Transverse colon (tissue), 4 donors: ENCODE results near the gene MFNG. TPM values are rescaled to one million over a fixed set of nuclear protein-coding genes. Genes with fewer than 3 reads are reported as not detected.

ENCODE experiments used
- DNase-seq: peaks from one replicate; pipeline ENCODE4 v3.0.0-alpha.2; 2019
- H3K27ac ChIP-seq, 4 donors: fragments of 200-600 bp; sonication (generic); 2 replicates each; pipeline ENCODE4 v1.5.1; 2016 to 2018; ENCODE audit warnings: inconsistent platforms in 4 of 4
- H3K27me3 ChIP-seq: fragments of 200-600 bp; sonication (generic); 2 replicates; pipeline ENCODE4 v1.5.1; 2017; ENCODE audit warnings: inconsistent platforms
- H3K36me3 ChIP-seq, 4 donors: fragments of 200-600 bp; sonication (generic); 2 replicates each; pipeline ENCODE4 v1.5.1; 2017 to 2019; ENCODE audit warnings: inconsistent platforms in 4 of 4
- H3K4me1 ChIP-seq, 4 donors: fragments of 200-600 bp; sonication (generic); 2 replicates each; pipeline ENCODE4 v1.5.1; 2017 to 2020; ENCODE audit warnings: inconsistent platforms in 4 of 4
- H3K4me3 ChIP-seq, 4 donors: fragments of 200-600 bp; sonication (generic); 1 replicate in 1 of 4; 2 replicates in 3 of 4; pipeline versions ENCODE4 v1.5.1 to v1.6.1; 2017 to 2019; ENCODE audit warnings: inconsistent platforms in 4 of 4
- H3K9me3 ChIP-seq, 2 donors: fragments of 200-600 bp; sonication (generic); 2 replicates each; pipeline ENCODE4 v1.5.1; 2017 to 2019; ENCODE audit warnings: inconsistent platforms in 2 of 2
- EP300 ChIP-seq: sonication (generic); formaldehyde crosslinking; IDR thresholded peaks from one replicate; pipeline ENCODE4 v1.6.1; 2017; ENCODE audit warnings: antibody characterized with exemption, low read depth
- POLR2A ChIP-seq: fragments of 450-650 bp; IDR thresholded peaks from one replicate; pipeline ENCODE4 v1.6.1; 2016; ENCODE audit warnings: antibody characterized with exemption, mild to moderate bottlenecking, moderate library complexity
- POLR2AphosphoS5 ChIP-seq, 3 donors: sonication (generic); formaldehyde crosslinking; IDR thresholded peaks; one replicate each; pipeline ENCODE4 v1.6.1; 2016; ENCODE audit warnings: antibody characterized with exemption in 3 of 3
- WGBS, 2 donors: methylation state at CpG; one replicate each; pipeline ENCODE4 v1.1.5; 2018; ENCODE audit warnings: low coverage in 1 of 2; 5-methylcytosine and 5-hydroxymethylcytosine counted together
- in situ Hi-C, 4 donors: fragments of 200-750 bp; cut with MboI; loops; one replicate each; pipeline versions ENCODE4 v1.15.0 to v1.15.1; 2017; ENCODE audit warnings: low sequenced_read_pairs in 3 of 4, low pct_ligation_motif_present in 1 of 4, low pct_unique_long_range_greater_than_20kb in 1 of 4
- intact Hi-C: fragments of 100-400 bp; cut with DNase I; formaldehyde crosslinking; loops from one replicate; pipeline ENCODE4 v1.15.1; 2023; ENCODE audit warnings: low total_unique reads
- total RNA-seq, 4 donors: library from RNA; depleted of rRNA; stranded (reverse); fragments of >200 nt; gene quantifications; one replicate each; pipeline ENCODE4 v1.1.0, GENCODE V29; 2016
- TF ChIP-seq, protein P1 (sequence below), 5 experiments: fragments of 200-600 bp in 3 of 5; fragments of 450-650 bp in 2 of 5; sonication (generic) in 3 of 5; IDR thresholded peaks; 1 replicate in 2 of 5; 2 replicates in 3 of 5; pipeline ENCODE4 v1.5.1; 2016 to 2017; ENCODE audit warnings: antibody characterized with exemption in 5 of 5, inconsistent platforms in 3 of 5, mild to moderate bottlenecking in 2 of 5, moderate library complexity in 1 of 5

The MFNG gene
- total RNA-seq, 4 donors from 2014 or later = 2.8 to 26.4 (median 15.7) TPM

DNA sequence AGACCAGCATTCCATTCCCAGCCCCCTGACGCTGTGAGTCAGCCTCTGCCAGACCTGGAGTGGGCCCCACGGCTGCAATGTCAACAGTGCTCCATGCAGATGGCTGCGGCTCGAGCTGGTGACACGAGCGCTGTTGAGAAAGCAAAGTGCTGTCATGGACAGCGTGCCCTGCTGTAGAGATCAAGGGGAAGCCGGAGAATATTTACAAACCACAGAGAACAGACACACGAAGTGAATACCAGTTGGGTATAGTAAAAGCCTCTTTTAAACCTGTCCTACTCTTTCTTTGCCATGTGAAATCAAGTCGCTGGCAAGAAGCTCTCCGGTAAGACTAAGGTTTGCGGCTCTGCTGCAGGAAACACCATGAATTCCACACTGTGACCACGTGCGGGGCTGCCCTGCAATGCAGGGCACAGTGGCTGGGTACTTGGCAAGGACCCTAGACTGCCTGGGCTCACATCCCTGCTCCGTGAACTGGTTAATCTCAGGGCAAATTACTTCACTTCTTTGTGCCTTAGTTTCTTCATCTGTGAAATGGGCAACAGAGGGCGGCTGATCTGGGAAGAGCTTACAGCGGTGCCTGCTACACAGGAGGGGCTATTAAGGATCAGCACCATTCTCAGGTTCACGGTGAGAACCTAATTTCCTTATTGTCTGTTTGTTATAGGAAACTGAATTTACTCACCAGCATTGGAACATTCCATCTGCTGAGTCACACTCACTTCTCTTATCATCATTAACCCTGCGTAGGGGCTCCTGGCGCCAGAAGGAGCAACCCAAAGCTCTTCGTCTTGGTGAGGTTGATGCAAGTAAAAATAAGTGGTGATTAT is 31.1 kb downstream of the MFNG start:
- Histone ChIP-seq H3K27me3 (peaks cover 8% of the 10 kb centered on the region), H3K4me1 (peaks cover 0 to 4% (median 0%) of the 10 kb centered on the region in 4 donors), H3K27ac (no peak overlapping the region), H3K9me3 (no peaks in the 10 kb centered on the region), H3K36me3 (no peaks in the 10 kb centered on the region), H3K4me3 (no peak overlapping the region)
- no peak for TF ChIP-seq POLR2A
- no peak for TF ChIP-seq POLR2AphosphoS5 (IDR thresholded peaks at IDR 0.05)
- WGBS, 2 donors = 13 to 40% methylated on average over 4 to 21 of the region's 21 CpGs
- in situ Hi-C loops = loop anchor here in 1 of 4 donors (10.0 kb wide), 1 partner anchor 140 kb away; no protein-coding TSS in a partner anchor
- no peak for DNase-seq
- intact Hi-C loops = no loop called here

DNA sequence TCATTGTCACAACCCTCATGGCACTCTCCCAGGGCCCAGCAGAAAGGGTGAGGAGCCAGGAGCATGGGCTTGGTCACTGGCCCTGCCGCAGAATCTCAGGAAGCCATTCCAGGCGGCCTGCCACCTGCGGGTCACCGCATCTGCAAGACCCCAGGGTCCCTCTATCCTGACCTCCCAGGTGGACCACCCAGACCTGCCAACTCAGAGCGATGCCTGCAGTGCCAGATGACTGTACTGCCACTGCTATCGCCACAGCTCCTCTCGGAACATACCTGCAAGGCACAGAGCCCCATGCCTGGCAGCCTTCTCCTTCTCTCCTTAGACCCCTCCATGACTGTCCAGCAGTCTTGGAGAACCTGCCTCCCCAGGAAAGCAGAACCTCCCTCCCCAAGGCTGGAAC is 32.5 kb downstream of the MFNG start:
- 93% methylated on average over 7 of the region's 7 CpGs; no CpG with 5 or more reads in 1 of the 2 donors for WGBS, 2 donors
- intact Hi-C loops (no loop called here), in situ Hi-C loops (loop anchor here in 1 of 4 donors (10.0 kb wide), 1 partner anchor 139 kb away; no protein-coding TSS in a partner anchor)
- Histone ChIP-seq H3K4me3 (no peak overlapping the region), H3K4me1 (peaks cover 0 to 4% (median 0%) of the 10 kb centered on the region in 4 donors), H3K36me3 (no peaks in the 10 kb centered on the region), H3K27me3 (peaks cover 16% of the 10 kb centered on the region), H3K9me3 (no peaks in the 10 kb centered on the region), H3K27ac (no peak overlapping the region)
- TF ChIP-seq EP300 = no peak
- TF ChIP-seq, protein P1, sequence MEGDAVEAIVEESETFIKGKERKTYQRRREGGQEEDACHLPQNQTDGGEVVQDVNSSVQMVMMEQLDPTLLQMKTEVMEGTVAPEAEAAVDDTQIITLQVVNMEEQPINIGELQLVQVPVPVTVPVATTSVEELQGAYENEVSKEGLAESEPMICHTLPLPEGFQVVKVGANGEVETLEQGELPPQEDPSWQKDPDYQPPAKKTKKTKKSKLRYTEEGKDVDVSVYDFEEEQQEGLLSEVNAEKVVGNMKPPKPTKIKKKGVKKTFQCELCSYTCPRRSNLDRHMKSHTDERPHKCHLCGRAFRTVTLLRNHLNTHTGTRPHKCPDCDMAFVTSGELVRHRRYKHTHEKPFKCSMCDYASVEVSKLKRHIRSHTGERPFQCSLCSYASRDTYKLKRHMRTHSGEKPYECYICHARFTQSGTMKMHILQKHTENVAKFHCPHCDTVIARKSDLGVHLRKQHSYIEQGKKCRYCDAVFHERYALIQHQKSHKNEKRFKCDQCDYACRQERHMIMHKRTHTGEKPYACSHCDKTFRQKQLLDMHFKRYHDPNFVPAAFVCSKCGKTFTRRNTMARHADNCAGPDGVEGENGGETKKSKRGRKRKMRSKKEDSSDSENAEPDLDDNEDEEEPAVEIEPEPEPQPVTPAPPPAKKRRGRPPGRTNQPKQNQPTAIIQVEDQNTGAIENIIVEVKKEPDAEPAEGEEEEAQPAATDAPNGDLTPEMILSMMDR (IDR thresholded peaks at IDR 0.05) = no peak
- no peak for TF ChIP-seq POLR2AphosphoS5 (IDR thresholded peaks at IDR 0.05)
- no peak for TF ChIP-seq POLR2A
- no peak for DNase-seq

DNA sequence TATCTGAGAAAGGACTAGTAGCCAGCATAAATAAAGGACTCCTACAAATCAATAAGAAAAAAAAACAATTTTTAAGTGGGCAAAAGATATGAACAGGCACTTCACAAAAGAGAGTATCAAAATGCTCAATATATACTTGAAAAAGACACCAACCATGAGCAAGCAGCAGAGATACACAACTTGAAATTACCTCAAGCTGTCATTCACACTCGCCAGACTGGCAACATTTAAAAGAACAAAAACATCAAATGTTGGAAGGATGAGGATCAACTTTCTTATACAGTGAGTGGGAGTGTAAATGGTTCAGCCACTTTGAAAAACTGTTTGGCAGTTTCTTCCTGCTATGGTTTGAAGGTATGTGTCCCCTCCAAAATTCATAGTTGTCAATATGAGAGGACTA is 35.0 kb downstream of the MFNG start:
- TF ChIP-seq POLR2AphosphoS5 (IDR thresholded peaks at IDR 0.05) (no peak), EP300 (no peak)
- TF ChIP-seq, protein P1 (IDR thresholded peaks at IDR 0.05) = no peak
- Histone ChIP-seq H3K36me3 (no peaks in the 10 kb centered on the region), H3K4me3 (no peak overlapping the region), H3K27ac (no peak overlapping the region), H3K4me1 (peaks cover 0 to 4% (median 0%) of the 10 kb centered on the region in 4 donors), H3K27me3 (peaks cover 36% of the 10 kb centered on the region), H3K9me3 (no peaks in the 10 kb centered on the region)
- in situ Hi-C loops = loop anchor here in 1 of 4 donors (10.0 kb wide), 1 partner anchor 136 kb away; no protein-coding TSS in a partner anchor
- 60 to 71% methylated on average over 1 of the region's 1 CpG for WGBS, 2 donors
- DNase-seq = no peak
- intact Hi-C loops = no loop called here

DNA sequence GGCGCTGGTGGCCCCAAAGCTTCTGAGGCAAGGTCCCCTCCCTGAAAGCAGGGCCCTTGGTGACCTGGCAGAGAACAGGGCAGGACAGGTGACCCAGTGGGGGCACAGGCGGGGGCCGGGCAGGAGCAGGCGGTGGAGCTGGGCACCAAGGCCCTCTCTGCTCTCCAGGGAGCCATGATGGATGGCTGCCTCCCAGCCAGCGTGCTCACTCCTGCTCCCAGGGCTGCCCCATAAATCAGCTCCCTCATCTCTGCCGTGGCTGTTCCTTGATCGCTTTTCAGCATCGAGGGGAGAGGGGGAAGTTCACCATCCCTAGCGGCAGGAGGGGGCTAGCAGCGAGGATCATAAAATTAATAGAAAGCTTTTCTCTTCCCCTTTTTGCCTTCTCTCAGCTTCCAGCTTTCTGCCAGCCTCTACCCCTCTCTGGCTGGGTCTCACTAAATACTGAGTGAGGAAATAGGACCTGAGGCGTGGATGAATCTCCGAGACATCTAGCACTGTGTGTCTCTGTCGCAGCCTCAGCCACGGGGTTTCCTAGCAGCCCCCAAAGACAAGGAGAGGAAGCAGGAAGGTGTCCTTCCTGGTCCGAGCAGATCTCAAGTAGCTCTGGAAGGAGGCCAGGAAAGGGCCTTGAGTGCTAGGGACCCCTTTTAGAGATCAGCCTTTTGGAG is 36.7 kb downstream of the MFNG start:
- DNase-seq = no peak
- intact Hi-C loops (no loop called here), in situ Hi-C loops (loop anchor here in 1 of 4 donors (10.0 kb wide), 1 partner anchor 135 kb away; no protein-coding TSS in a partner anchor)
- Histone ChIP-seq H3K9me3 (no peaks in the 10 kb centered on the region), H3K4me3 (no peak overlapping the region), H3K4me1 (no peaks in the 10 kb centered on the region), H3K27me3 (peaks cover 44% of the 10 kb centered on the region), H3K36me3 (no peaks in the 10 kb centered on the region), H3K27ac (no peak overlapping the region)
- 40% methylated on average over 15 of the region's 15 CpGs; no CpG with 5 or more reads in 1 of the 2 donors for WGBS, 2 donors
- TF ChIP-seq, protein P1 (IDR thresholded peaks at IDR 0.05) = no peak
- TF ChIP-seq POLR2AphosphoS5 (IDR thresholded peaks at IDR 0.05) (no peak), POLR2A (no peak)
